Stomach (tissue), 4 donors: ENCODE data around the gene GABRP.

ENCODE experiments used
- CTCF ChIP-seq, 7 experiments: fragments of 450-650 bp in 4 of 7; fragments of 200-600 bp in 3 of 7; sonication (generic) in 3 of 7; IDR thresholded peaks; one replicate each; pipeline ENCODE4 v1.5.1; 2016 to 2019; ENCODE audit warnings: antibody characterized with exemption in 7 of 7, control low read depth in 2 of 7, mild to moderate bottlenecking in 1 of 7
- EP300 ChIP-seq: sonication (generic); formaldehyde crosslinking; IDR thresholded peaks from one replicate; pipeline ENCODE4 v1.6.1; 2017; ENCODE audit warnings: antibody characterized with exemption
- POLR2A ChIP-seq, 4 donors: fragments of 450-650 bp; IDR thresholded peaks; one replicate each; pipeline ENCODE4 v1.6.1; 2016; ENCODE audit warnings: antibody characterized with exemption in 4 of 4, control low read depth in 2 of 4, mild to moderate bottlenecking in 1 of 4, moderate library complexity in 1 of 4
- POLR2AphosphoS5 ChIP-seq, 3 donors: sonication (generic); formaldehyde crosslinking; IDR thresholded peaks; one replicate each; pipeline ENCODE4 v1.6.1; 2016; ENCODE audit warnings: antibody characterized with exemption in 3 of 3

GRCh38 chr5:170758481-170758880, 25.0 kb upstream of the GABRP start:
- TF ChIP-seq CTCF (IDR thresholded peaks at IDR 0.05), result no peak
- TF ChIP-seq POLR2AphosphoS5 (IDR thresholded peaks at IDR 0.05), result no peak
- TF ChIP-seq POLR2A (IDR thresholded peaks at IDR 0.05), result no peak
- no peak for TF ChIP-seq EP300
